ENCODE results near the gene IL18. TPM values are rescaled to one million over a fixed set of nuclear protein-coding genes. Genes with fewer than 3 reads are reported as not detected.
"Not testable (repeated sequence)": the region's sequence is repeated elsewhere in the genome, so short reads cannot be mapped to it uniquely, and the experiment has no call there.

The IL18 gene
- total RNA-seq, 1 experiment from 2014 or later: 1.2 TPM

DNA sequence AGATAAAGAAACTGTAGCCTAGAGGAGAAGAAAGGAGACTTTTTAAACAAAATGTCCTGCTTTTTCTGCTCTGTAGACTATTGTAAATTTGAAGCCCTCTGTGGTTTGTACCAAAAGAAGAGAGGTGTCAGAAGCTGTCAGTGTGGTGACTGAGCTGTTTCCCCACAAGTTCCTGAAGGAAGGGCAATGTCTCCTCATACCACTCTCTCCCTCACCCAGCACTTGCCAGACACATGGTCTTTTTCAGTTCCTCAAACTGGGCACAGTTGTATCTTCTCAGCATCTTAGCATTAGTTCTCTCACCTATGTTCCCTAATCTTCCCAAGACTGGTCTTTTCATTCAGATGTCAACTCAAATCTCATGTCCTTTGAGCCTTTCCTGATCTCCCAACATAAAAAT lies 15.7 kb upstream of the IL18 start:
- DNase-seq (ENCODE audit: low read depth in 1 of 2, low spot score in 2 of 2): no peak
- Histone ChIP-seq H3K27me3 (replicated peaks) (no peaks in the 10 kb centered on the region), H3K4me3 (no peak overlapping the region), H3K27ac (no peak overlapping the region), H3K36me3 (no peaks in the 10 kb centered on the region), H3K9me3 (replicated peaks) (no peaks in the 10 kb centered on the region), H3K4me1 (replicated peaks) (no peaks in the 10 kb centered on the region)

DNA sequence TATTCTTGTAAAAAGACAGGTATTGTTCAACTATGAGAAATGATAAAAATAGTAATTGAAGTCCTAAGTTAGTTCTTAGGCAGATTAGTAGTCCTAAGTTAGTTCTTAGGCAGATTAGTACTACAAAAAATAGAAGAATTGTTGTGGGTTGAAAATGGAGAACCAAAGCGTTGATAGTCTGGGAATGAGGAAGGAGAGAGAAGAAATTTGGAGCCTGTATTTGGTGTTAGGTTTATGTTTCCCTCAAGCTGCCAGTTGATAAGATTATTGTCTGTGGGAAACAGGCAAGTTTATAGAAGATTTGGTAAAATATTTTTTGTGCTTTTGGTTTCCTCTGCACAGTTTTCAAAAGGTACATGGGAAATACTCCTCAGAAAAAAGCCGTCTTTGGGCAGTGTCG lies 15.0 kb upstream of the IL18 start:
- Histone ChIP-seq H3K4me1 (replicated peaks) (no peaks in the 10 kb centered on the region), H3K4me3 (no peak overlapping the region), H3K27ac (no peak overlapping the region), H3K9me3 (replicated peaks) (no peaks in the 10 kb centered on the region), H3K27me3 (replicated peaks) (no peaks in the 10 kb centered on the region), H3K36me3 (no peaks in the 10 kb centered on the region)
- no peak for DNase-seq (ENCODE audit: low read depth in 1 of 2, low spot score in 2 of 2)

DNA sequence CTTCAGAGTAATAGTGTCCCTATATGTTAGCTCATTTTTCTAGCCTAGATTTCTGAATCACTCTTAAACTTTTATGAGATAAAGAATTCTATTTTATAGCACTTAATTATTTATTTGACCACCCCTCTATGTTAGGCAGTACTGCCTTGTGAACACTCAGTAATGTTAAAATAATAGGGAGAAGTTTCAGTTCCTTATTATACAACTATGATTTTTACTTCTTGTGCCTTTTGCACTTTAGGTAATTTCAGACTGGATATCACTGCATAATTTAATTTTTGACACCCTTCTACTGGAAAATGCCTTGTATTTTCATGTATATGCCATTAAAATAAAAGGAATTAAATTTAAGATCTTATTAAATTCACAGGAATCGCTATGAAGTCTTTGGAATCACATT lies 14.5 kb upstream of the IL18 start:
- Histone ChIP-seq H3K27ac (no peak overlapping the region), H3K27me3 (replicated peaks) (no peaks in the 10 kb centered on the region), H3K4me3 (no peak overlapping the region), H3K9me3 (replicated peaks) (no peaks in the 10 kb centered on the region), H3K36me3 (no peaks in the 10 kb centered on the region), H3K4me1 (replicated peaks) (no peaks in the 10 kb centered on the region)
- DNase-seq (ENCODE audit: low read depth in 1 of 2, low spot score in 2 of 2): no peak

DNA sequence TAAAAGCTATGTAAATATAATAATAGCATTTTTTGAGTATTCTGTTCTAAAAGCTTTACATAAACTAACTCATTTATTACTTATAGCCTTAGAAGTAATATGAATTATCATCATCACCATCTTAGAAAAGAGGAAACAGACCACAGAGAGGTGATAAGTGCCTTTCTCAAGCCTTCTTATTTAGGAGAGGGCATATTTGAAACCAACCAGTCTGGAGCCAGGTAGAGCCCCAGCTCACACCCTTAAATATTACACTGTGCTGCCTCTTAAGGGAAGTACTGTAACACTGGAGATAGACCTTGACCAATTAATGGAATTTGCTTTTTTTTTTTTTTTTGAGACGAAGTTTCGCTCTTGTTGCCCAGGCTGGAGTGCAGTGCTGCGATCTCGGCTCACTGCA lies 13.7 kb upstream of the IL18 start:
- Histone ChIP-seq H3K4me1 (replicated peaks) (no peaks in the 10 kb centered on the region), H3K4me3 (no peak overlapping the region), H3K27ac (no peak overlapping the region), H3K9me3 (replicated peaks) (no peaks in the 10 kb centered on the region), H3K27me3 (replicated peaks) (no peaks in the 10 kb centered on the region), H3K36me3 (no peaks in the 10 kb centered on the region)
- DNase-seq (ENCODE audit: low read depth in 1 of 2, low spot score in 2 of 2): no peak

DNA sequence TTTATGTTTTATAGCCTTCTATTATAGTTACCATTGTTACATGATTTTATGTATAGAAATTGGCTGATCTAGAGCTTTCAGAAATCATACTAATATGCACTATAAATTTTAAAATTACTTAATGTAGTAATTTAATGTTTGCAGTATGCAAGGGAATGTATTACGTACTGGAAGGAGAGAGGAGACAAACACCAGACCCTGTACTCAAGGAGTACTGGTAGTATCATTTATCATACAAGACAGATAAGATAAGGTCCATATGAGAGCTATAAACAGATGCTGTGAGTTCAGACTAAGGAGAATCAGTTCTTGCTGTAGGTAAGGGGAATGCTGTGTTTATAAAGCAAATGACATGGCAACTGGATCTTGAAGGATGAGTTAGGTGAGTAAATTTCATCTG lies 12.2 kb upstream of the IL18 start:
- H3K9me3 ChIP-seq (replicated peaks): no peaks in the 10 kb centered on the region
- no peak overlapping the region for H3K4me3 ChIP-seq
- H3K36me3 ChIP-seq: no peaks in the 10 kb centered on the region
- H3K27me3 ChIP-seq (replicated peaks): no peaks in the 10 kb centered on the region
- DNase-seq (ENCODE audit: low read depth in 1 of 2, low spot score in 2 of 2): no peak
- H3K4me1 ChIP-seq (replicated peaks): no peaks in the 10 kb centered on the region
- H3K27ac ChIP-seq: no peak overlapping the region

DNA sequence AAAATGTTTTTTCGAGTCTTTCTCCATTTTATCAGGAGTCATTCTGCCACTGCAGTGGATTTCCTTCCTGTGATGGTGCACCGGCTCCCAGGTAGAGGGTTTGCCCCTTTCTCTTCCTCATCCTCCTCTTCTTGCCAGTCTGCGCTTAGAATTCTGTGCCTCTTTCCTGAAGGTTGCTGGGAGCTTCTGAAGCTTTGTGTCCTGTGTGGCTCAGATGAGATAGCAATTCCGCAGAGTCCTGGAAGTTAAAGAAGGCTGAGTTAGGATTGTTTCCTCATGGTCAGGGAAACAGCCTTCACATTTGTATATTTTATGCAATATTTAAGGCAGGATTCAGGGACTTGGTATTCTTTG lies 11.7 kb upstream of the IL18 start:
- Histone ChIP-seq H3K27ac (no peak overlapping the region), H3K36me3 (no peaks in the 10 kb centered on the region), H3K4me3 (peak overlapping the region; percentile 24; the same call in 1 of the 2 replicates)

DNA sequence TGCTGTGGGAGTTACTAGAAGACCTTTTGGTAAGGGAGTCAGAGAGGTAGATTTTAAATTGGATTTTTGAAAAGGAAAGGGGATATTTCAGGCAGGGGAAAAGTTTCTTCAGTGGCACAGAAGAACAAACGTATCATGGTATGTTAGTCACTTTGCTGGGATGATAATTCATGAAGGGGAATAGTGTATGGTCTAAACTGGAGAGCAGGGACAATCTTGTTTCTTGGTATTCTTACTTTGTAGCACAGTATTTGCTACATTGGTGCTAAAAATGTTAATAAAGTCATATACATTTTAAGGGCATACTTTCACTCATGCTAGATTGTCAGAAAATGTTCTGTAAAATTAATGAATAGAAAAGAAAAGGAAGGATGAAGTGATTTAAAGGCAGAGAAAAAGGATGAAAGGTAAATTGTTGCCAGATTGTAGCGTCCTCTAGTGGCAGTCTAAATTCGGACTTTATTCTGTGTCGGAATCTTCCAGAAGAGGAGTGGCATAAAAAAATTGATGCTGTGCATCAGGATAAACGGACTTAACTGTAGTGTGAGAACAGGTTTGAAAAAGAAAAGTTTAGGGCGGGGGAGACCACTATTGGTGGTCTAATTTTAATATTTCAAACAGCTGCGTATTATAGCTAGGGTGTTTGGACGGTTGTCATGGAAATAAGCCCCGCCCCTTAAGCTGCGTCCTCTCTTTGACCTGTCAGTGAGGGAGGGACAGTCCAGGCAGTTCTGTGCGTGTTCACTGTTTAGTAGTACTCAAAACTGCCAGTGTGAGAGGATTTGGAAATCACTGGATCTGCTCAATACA lies 11.1 kb upstream of the IL18 start, which contains the start of gene BCO2:
Gene BCO2 (plus strand): TSS at position 724 of the 810 bp plus-strand sequence. CDS start 90 bp downstream, outside the sequence.
- no peaks in the 10 kb centered on the region for H3K4me1 ChIP-seq (replicated peaks)
- H3K27ac ChIP-seq: peak within 1 kb of the TSS; percentile 36; the same call in 1 of the 2 replicates
- H3K36me3 ChIP-seq: no peaks in the 10 kb centered on the region
- no peaks in the 10 kb centered on the region for H3K9me3 ChIP-seq (replicated peaks)
- no peaks in the 10 kb centered on the region for H3K27me3 ChIP-seq (replicated peaks)
- DNase-seq (ENCODE audit: low read depth in 1 of 2, low spot score in 2 of 2): peak; percentile 62 to 68
- H3K4me3 ChIP-seq: peak within 1 kb of the TSS; percentile 24

More for the DNA sequence above, 11.7 kb upstream of the IL18 start:
- no peak for DNase-seq (ENCODE audit: low read depth in 1 of 2, low spot score in 2 of 2)
- Histone ChIP-seq H3K4me1 (replicated peaks) (no peaks in the 10 kb centered on the region), H3K9me3 (replicated peaks) (no peaks in the 10 kb centered on the region), H3K27me3 (replicated peaks) (no peaks in the 10 kb centered on the region)

DNA sequence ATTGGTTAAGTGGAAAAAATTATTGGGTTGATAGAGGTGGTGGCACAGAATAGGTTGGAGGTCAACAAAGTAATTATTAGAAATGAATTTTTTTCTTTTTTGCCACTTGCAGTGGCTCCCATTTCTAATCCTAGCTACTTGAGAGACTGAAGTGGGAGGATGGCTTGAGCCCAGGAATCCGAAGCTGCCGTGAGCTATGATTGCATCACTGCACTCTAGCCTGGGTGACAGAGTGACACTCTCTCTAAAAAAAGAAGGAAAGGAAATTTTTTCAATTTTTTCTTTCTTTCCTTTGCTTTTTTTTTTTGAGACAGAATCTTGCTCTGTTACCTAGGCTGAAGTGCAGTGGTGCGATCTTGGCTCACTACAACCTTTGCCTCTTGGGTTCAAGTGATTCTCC lies 9.3 kb upstream of the IL18 start:
- H3K9me3 ChIP-seq (replicated peaks): no peaks in the 10 kb centered on the region
- no peak overlapping the region for H3K27ac ChIP-seq
- DNase-seq (ENCODE audit: low read depth in 1 of 2, low spot score in 2 of 2): no peak
- H3K27me3 ChIP-seq (replicated peaks): no peaks in the 10 kb centered on the region
- H3K36me3 ChIP-seq: no peaks in the 10 kb centered on the region
- no peaks in the 10 kb centered on the region for H3K4me1 ChIP-seq (replicated peaks)
- no peak overlapping the region for H3K4me3 ChIP-seq

DNA sequence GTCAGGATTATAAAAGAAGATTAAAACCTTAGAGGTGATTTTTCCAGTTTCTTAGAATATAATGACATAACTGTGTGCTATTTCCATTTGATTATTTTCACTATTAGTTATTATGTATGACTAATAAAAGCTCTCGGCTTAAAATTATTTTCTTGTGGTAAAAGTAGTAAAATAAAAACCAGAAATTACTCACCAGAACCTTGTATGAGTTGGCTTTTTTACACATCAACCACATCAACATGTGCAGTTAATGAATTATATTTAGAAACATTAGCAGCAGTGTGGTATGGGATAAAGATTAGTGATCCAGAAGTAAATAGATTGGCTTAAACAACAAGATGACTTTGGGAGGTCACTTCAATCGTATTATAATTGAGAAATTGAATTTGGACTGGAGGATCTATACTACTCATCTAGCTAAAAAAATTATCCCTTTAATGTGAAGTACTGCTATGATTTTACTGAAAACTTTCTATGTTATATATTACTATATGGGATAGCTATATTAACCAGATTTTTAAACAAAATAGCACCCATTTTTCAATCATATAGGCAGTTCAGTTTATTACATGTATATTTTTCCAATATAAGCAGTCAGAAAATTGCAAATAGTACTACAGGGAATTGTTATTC lies 8.6 kb upstream of the IL18 start:
- Histone ChIP-seq H3K9me3 (replicated peaks) (no peaks in the 10 kb centered on the region), H3K4me3 (no peak overlapping the region), H3K4me1 (replicated peaks) (no peaks in the 10 kb centered on the region), H3K27ac (no peak overlapping the region), H3K36me3 (no peaks in the 10 kb centered on the region), H3K27me3 (replicated peaks) (no peaks in the 10 kb centered on the region)
- no peak for DNase-seq (ENCODE audit: low read depth in 1 of 2, low spot score in 2 of 2)

DNA sequence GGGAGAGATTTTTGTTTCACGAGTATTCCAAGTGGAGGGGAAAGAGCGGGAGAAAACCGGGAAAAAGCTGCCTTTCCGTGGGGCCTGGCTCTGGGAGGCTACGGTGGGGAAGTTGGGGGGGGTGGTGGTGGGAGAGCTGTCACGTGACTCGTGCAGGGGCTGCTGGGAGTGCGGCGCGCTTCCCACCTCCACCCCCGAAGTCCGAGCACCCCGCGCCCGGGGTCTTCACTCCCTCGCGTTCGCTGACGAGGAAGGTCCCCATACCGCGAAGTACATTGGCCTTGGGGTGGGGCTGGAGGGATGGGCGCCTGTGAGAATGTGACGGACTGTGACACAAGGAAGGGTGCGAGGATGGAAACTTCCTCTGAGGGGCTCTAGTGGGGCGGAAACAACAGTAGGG lies 3.3 kb upstream of the IL18 start, which contains the start of gene TEX12:
Gene TEX12 (plus strand): TSS at position 228 of the 400 bp plus-strand sequence. CDS start 1,897 bp downstream, outside the sequence.
- Histone ChIP-seq H3K4me1 (replicated peaks) (peaks cover 23% of the 10 kb centered on the region), H3K9me3 (replicated peaks) (no peaks in the 10 kb centered on the region), H3K27me3 (replicated peaks) (no peaks in the 10 kb centered on the region), H3K36me3 (no peaks in the 10 kb centered on the region), H3K4me3 (no peak within 1 kb of the TSS), H3K27ac (no peak within 1 kb of the TSS)
- DNase-seq (ENCODE audit: low read depth in 1 of 2, low spot score in 2 of 2): no peak

DNA sequence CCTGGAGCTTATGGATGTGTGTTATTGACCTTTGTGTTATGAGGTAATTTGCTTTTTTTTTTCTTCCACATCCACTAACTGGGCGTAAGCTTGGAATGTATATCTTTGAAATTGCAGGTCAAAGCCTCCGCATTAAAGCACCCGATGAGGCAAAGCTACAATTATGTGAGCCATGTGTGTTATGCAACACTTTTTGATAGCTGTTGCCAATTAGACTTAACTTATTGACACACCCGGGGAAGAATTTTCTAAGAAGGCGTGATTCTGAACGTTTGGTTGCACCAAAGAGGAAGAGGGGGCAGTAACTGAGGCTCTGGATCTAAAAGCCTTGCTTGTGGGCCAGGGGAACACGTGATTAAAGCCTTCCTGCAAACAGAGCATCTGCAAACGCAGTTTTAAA lies 2.7 kb upstream of the IL18 start:
- Histone ChIP-seq H3K4me1 (replicated peaks) (peaks cover 23% of the 10 kb centered on the region), H3K27ac (no peak overlapping the region), H3K4me3 (no peak overlapping the region), H3K9me3 (replicated peaks) (no peaks in the 10 kb centered on the region), H3K36me3 (no peaks in the 10 kb centered on the region), H3K27me3 (replicated peaks) (no peaks in the 10 kb centered on the region)
- no peak for DNase-seq (ENCODE audit: low read depth in 1 of 2, low spot score in 2 of 2)

DNA sequence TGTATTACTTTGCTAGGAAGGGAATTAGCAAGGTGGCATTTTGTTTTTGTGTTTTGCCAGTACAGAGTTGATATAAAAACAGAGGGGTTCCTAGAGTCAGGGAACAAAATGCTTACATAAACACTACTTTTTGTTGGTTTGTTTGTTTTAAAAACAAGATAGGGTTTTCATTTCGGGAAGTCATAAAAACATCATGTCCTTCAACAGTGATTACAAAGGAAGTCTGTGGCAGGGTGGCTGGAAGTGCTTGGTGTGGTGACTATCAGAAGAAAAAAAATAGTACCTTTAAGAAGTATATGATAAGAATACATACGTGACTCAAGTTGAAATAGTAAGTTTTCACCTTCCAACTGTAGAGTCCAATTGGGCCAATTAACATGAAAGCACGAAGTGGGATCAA lies 1.2 kb upstream of the IL18 start:
- Histone ChIP-seq H3K27me3 (replicated peaks) (no peaks in the 10 kb centered on the region), H3K9me3 (replicated peaks) (no peaks in the 10 kb centered on the region), H3K4me1 (replicated peaks) (peaks cover 23% of the 10 kb centered on the region), H3K27ac (no peak overlapping the region), H3K4me3 (no peak overlapping the region), H3K36me3 (no peaks in the 10 kb centered on the region)
- DNase-seq (ENCODE audit: low read depth in 1 of 2, low spot score in 2 of 2): no peak

DNA sequence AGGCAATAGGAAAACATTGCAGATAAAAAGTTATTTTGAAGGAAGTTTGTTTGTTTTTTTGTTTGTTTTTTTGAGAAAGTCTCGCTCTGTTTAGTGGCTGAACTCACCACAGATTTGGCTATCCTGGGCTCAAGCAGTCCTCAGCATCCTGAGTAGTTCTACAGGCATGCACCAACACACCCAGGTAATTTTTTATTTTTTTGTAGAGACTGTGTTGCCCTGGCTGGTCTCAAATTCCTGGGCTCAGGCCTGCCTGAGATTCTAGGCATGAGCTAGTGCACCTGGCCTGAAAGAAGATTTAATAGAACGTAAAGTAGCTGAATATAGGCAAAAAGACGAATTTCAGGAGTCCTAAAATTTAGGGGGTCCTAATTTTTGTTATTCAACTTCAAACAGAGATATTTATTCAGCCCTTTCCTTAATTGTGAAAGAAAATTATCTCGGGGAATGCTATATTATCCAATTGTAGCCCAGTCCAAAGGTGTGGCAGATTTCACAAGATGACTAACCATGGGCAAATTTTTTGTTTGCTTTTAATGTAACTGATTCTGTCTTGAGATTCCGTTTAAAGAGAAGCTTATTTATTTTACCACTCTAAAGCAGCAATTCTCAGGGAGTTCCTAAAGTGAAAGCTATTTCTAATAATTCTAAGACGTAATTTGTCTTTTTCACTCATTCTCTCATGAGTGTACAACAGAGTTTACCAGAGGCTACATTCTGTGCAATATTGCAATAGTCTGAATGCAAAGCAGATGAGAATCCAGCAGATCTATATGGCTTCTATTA lies 940 bp downstream of the IL18 start:
- H3K36me3 ChIP-seq: no peaks in the 10 kb centered on the region
- no peak overlapping the region for H3K4me3 ChIP-seq
- DNase-seq (ENCODE audit: low read depth in 1 of 2, low spot score in 2 of 2): peak in 1 of 2 experiments; percentile 43
- H3K27ac ChIP-seq: peak overlapping the region; percentile 63
- H3K4me1 ChIP-seq (replicated peaks): peaks cover 30% of the 10 kb centered on the region
- H3K27me3 ChIP-seq (replicated peaks): no peaks in the 10 kb centered on the region
- no peaks in the 10 kb centered on the region for H3K9me3 ChIP-seq (replicated peaks)

DNA sequence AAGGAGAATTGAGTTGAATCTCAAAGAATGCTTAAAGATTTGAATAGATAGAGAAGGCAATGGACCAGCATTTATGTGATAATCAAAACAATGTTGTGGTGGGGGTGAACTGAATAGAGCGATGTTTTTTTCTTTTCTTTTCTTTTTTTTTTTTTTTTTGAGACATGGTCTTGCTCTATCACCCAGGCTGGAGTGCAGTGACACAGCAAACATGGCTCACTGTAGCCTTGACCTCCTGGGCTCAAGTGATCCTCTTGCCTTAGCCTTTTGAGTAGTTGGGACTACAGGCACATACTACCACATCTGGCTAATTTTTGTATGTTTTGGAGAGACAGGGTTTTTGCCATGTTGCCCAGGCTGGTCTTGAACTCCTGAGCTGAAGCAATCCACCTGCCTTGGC lies 1.7 kb downstream of the IL18 start:
- DNase-seq (ENCODE audit: low read depth in 1 of 2, low spot score in 2 of 2); H3K9me3 ChIP-seq (replicated peaks); H3K27me3 ChIP-seq (replicated peaks); H3K4me3 ChIP-seq; H3K36me3 ChIP-seq: not testable (repeated sequence)
- peak overlapping the region; percentile 63 for H3K27ac ChIP-seq
- peaks cover 36% of the 10 kb centered on the region for H3K4me1 ChIP-seq (replicated peaks)

All from SJSA1 (cell line).